OCI-LY7 (cell line): Measurements from ENCODE around the gene ERCC4. TPM values are rescaled to one million over a fixed set of nuclear protein-coding genes. Genes with fewer than 3 reads are reported as not detected.

Experiments used
- BruUV-seq: library from RNA; stranded (reverse); fragments of 400-500 nt; replicated peaks from 2 replicates; lab custom pipeline; 2021; lab: Mats Ljungman, UMichigan
- CTCF ChIA-PET: fragments of 300-600 bp; sonication (Branson Sonifier 250); formaldehyde crosslinking; loops from one replicate; lab custom pipeline; 2022; ENCODE audit warnings: antibody characterized with exemption; ENCODE audit not compliant: unreplicated experiment; lab: Charles Lee
- POLR2A ChIA-PET: fragments of 300-600 bp; sonication (Branson Sonifier 250); formaldehyde crosslinking; loops from one replicate; lab custom pipeline; 2022; ENCODE audit warnings: antibody characterized with exemption; lab: Charles Lee
- DNase-seq: peaks from one replicate; pipeline ENCODE4 v3.0.0-alpha.2; 2015; ENCODE audit warnings: low spot score
- H2AFZ ChIP-seq: fragments of 200-600 bp; sonication (generic), shearing (Covaris generic); 2 replicates; pipeline ENCODE4 v1.6.1; 2014; ENCODE audit warnings: mild to moderate bottlenecking, antibody characterized with exemption, low read length, moderate library complexity
- H3K27ac ChIP-seq: fragments of 200-600 bp; sonication (generic); 2 replicates; pipeline ENCODE4 v1.5.1; 2014; ENCODE audit warnings: mixed run types, low read depth, mild to moderate bottlenecking, moderate library complexity, low read length, inconsistent platforms; ENCODE audit not compliant: poor library complexity, severe bottlenecking
- H3K36me3 ChIP-seq: fragments of 200-600 bp; sonication (generic); 2 replicates; pipeline ENCODE4 v1.6.1; 2014; ENCODE audit warnings: mild to moderate bottlenecking, antibody characterized with exemption, low read length, moderate library complexity, mixed read lengths; ENCODE audit not compliant: insufficient read depth
- H3K4me1 ChIP-seq: fragments of 200-600 bp; sonication (generic); 2 replicates; pipeline ENCODE4 v1.5.1; 2014; ENCODE audit warnings: mild to moderate bottlenecking, low read length; ENCODE audit not compliant: insufficient read depth, poor library complexity, severe bottlenecking
- H3K4me2 ChIP-seq: fragments of 200-600 bp; sonication (generic); 2 replicates; pipeline ENCODE4 v1.6.1; 2014; ENCODE audit warnings: mild to moderate bottlenecking, low read length
- H3K4me3 ChIP-seq: fragments of 200-600 bp; sonication (generic); 2 replicates; pipeline ENCODE4 v1.5.1; 2014; ENCODE audit warnings: mild to moderate bottlenecking, low read depth, low read length; ENCODE audit not compliant: poor library complexity, severe bottlenecking
- H3K79me2 ChIP-seq: fragments of 200-600 bp; sonication (generic); 2 replicates; pipeline ENCODE4 v1.6.1; 2016; ENCODE audit warnings: low read depth, mild to moderate bottlenecking, low read length, moderate library complexity, mixed read lengths; ENCODE audit not compliant: insufficient read depth
- H3K9me2 ChIP-seq: fragments of 200-600 bp; sonication (generic); 2 replicates; pipeline ENCODE4 v1.6.1; 2016; ENCODE audit warnings: mild to moderate bottlenecking, low read length, mixed read lengths; ENCODE audit not compliant: insufficient read depth
- H3K9me3 ChIP-seq: fragments of 200-600 bp; sonication (generic); 2 replicates; pipeline ENCODE4 v1.6.1; 2014; ENCODE audit warnings: mild to moderate bottlenecking, mixed run types, low read length, mixed read lengths
- H4K20me1 ChIP-seq: fragments of 200-600 bp; sonication (generic); 2 replicates; pipeline ENCODE4 v1.6.1; 2014; ENCODE audit warnings: mild to moderate bottlenecking, antibody characterized with exemption, low read length, moderate library complexity, mixed read lengths; ENCODE audit not compliant: insufficient read depth
- EZH2phosphoT487 ChIP-seq: fragments of 200-600 bp; sonication (generic); IDR thresholded peaks from 2 replicates; pipeline ENCODE4 v1.6.1; 2018; ENCODE audit warnings: low read depth, borderline replicate concordance, mild to moderate bottlenecking, mixed run types, antibody characterized with exemption, low read length, moderate library complexity, mixed read lengths
- intact Hi-C: fragments of 100-400 bp; cut with micrococcal nuclease; formaldehyde crosslinking; loops from one replicate; pipeline ENCODE4 v1.10.0; 2022; ENCODE audit not compliant: unreplicated experiment
- total RNA-seq, 2 experiments: library from RNA; depleted of rRNA in 1 of 2; stranded (reverse); fragments of >200 nt in 1 of 2; shearing (Covaris generic) in 1 of 2; gene quantifications; 2 replicates each; pipeline ENCODE4 v1.2.3, GENCODE V29; 2014 to 2022
- TF ChIP-seq, protein P1 (sequence below): fragments of 200-600 bp; sonication (generic); conservative IDR thresholded peaks from 2 replicates; pipeline ENCODE4 v1.5.1; 2014; ENCODE audit warnings: mild to moderate bottlenecking, antibody characterized with exemption, low read length, moderate library complexity, mixed read lengths

The ERCC4 gene
- total RNA-seq, 2 experiments from 2014 or later: 7.3 to 21.6 TPM

GRCh38 chr16:14001521-14001920 lies 81.6 kb downstream of the ERCC4 start:
- CTCF ChIA-PET: no interaction called here
- Histone ChIP-seq H3K4me2 (no peak overlapping the region), H3K9me3 (no peaks in the 10 kb centered on the region), H3K36me3 (no peaks in the 10 kb centered on the region), H3K9me2 (no peaks in the 10 kb centered on the region), H3K4me1 (peaks cover 40% of the 10 kb centered on the region), H3K4me3 (no peak overlapping the region), H4K20me1 (no peaks in the 10 kb centered on the region), H2AFZ (no peak overlapping the region), H3K79me2 (no peaks in the 10 kb centered on the region), H3K27ac (no peak overlapping the region)
- no peak for DNase-seq
- TF ChIP-seq, protein P1, sequence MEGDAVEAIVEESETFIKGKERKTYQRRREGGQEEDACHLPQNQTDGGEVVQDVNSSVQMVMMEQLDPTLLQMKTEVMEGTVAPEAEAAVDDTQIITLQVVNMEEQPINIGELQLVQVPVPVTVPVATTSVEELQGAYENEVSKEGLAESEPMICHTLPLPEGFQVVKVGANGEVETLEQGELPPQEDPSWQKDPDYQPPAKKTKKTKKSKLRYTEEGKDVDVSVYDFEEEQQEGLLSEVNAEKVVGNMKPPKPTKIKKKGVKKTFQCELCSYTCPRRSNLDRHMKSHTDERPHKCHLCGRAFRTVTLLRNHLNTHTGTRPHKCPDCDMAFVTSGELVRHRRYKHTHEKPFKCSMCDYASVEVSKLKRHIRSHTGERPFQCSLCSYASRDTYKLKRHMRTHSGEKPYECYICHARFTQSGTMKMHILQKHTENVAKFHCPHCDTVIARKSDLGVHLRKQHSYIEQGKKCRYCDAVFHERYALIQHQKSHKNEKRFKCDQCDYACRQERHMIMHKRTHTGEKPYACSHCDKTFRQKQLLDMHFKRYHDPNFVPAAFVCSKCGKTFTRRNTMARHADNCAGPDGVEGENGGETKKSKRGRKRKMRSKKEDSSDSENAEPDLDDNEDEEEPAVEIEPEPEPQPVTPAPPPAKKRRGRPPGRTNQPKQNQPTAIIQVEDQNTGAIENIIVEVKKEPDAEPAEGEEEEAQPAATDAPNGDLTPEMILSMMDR: no peak
- TF ChIP-seq EZH2phosphoT487: no peak
- no TSS peak for BruUV-seq
- POLR2A ChIA-PET: no interaction called here
- intact Hi-C loops: no loop called here

Other genes starting within 250 kb of the ERCC4 start
- gene MRTFB, start 151.2 kb downstream of the ERCC4 start, total RNA-seq (2014; rRNA removed; shearing (Covaris generic)): 8.5 and 11.7 TPM in 2 replicates
- gene MRTFB, start 151.2 kb downstream of the ERCC4 start, total RNA-seq (2022): 21.4 and 26.6 TPM in 2 replicates